ENCODE results near the gene SPIB.
"Not testable (repeated sequence)": the region's sequence is repeated elsewhere in the genome, so short reads cannot be mapped to it uniquely, and the experiment has no call there.

SPIB gene

GRCh38 chr19:50447750-50448149, 29.0 kb downstream of the SPIB start:
- no peak for DNase-seq

GRCh38 chr19:50449236-50449899, 30.6 kb downstream of the SPIB start:
- no peak for DNase-seq

- no peak for DNase-seq
These were observed 31.9 kb downstream of the SPIB start for GRCh38 chr19:50450369-50451222.

- DNase-seq, result no peak
These were observed 32.4 kb downstream of the SPIB start for GRCh38 chr19:50451223-50451534.

DNA sequence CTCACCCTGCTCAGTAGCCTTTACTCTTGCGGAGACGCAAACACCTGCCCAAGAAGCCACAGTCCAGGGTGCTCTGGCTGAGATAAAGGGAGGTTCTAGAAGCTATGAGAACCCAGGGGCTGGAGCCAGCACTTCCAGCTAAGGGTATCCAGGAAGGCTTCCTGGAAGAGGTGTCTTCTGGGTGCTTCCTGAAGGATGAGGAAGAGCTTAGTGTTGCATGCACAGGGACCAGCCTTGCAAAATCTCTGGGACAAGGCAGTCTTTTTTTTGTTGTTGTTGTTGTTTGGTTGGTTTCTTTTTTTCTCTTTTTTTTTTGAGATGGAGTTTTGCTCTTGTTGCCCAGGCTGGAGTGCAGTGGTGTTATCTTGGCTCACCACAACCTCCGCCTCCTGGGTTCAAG, 34.5 kb downstream of the SPIB start:
- DNase-seq, result no peak

- no peak for DNase-seq
These were observed 37.3 kb downstream of the SPIB start for GRCh38 chr19:50455992-50456391.

DNA sequence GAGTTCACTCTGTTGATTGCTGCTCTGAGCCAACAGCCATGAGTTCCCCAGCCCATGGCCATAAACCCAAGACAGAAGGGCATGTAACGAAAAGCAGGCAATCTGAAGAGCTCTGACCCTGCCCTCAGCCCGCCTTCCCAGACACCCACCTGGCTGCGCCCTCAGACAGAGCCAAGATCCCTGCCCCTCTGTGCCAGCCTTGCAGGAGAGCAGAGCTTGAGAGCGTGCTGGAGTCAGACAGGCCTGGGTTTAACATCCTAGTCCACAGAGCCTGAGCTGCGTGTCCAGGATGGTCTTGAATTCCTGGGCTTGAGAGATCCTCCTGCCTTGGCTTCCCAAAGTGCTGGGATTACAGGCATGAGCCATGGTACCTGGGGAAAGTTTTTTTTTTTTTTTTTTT, 38.6 kb downstream of the SPIB start:
- DNase-seq, result no peak

- no peak for DNase-seq
These were observed 39.8 kb downstream of the SPIB start for GRCh38 chr19:50458396-50459066.

DNA sequence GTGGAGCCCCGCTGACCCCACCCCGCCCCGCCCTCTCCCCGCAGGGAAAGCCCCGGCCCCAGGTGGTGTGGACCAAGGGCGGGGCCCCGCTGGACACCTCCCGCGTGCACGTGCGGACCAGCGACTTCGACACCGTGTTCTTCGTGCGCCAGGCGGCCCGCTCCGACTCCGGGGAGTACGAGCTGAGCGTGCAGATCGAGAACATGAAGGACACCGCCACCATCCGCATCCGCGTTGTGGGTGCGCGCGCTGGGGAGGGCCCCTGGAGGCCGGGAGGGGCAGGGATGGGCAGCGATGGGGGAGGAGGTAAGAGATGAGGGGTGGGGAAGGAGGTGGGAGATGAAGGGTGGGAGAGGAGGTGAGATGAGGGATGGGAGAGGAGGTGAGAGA, 40.3 kb downstream of the SPIB start:
- DNase-seq, result no peak

DNA sequence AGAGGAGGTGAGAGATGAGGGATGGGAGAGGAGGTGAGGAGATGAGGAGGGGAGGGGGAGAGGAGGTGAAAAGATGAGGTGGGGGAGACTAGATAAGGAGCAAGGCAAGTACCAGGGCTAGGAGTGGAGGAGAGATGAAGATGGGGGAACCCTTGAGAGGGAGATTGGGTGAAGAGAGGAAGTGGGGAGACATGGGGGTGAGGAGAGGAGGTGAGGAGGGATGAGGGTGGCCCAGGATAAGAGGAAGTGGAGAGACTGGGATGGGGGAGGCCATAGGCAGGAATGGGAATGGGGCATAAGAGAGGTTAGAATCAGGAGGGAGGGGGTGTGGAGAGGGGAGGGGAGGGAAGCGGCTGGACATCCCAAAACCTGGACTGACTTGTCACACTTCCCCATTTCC, 40.9 kb downstream of the SPIB start:
- DNase-seq, result no peak

DNA sequence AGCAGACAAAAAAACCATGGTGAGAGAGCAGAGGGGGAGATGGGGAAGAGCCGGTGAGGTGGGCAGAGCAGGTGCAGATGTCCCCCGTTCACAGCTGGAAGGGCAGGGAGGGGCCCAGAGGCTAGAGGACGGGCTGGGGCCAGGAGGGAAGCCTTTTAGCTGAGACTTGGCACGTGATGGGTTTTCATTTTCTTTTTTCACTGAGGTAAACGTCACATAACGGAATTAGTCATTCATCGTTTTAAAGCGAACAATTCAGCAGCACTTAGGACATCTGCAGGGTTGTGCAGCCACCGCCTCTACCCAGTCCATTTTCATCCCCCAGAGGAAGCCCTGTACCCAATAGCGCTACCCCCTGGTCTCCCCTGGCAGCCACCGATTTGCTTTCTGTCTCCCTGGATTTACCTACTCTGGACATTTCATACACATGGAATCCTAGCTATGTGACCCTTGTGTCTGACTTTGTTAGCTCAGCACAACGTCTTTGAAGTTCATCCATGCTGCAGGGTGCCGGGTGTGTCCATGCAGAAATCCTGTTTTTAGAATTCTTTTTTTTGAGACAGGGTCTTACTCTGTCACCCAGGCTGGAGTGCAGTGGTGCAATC, 41.5 kb downstream of the SPIB start:
- no peak for DNase-seq

DNA sequence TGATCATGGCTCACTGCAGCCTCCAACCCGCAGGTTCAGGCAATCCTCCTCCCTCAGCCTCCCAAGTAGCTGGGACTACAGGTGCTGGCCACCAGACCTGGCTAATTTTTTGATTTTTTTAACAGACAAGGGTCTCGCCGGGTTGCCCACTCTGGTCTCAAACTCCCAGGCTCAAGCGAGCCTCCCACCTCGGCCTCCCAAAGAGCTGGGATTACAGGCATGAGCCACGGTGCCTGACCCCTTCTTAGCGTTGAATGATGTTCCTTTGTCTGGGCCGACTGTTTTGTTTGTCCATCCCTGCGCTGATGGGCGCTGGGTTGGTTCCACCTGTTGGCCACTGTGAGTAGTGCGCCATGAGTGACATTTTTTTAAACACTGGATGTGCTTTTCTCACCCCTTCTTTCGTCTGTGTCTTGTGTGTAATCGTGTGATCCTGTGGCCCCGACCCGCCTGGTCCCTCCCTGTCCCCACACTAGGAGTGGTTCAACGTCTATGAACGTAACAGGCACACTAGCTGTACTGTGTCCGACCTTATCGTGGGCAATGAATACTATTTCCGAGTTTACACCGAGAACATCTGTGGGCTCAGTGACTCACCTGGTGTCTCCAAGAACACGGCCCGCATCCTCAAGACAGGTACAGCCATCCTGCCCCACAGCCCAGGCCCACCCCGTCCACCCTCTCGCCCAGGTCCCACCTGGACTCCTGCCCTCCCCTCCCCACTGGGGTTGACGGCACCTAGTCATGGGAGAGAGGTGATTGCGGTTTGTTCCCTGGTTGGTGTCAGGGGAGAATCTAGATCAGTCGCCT, 42.5 kb downstream of the SPIB start:
- DNase-seq, result peak; percentile 75

- DNase-seq, result no peak
These were observed 44.2 kb downstream of the SPIB start for GRCh38 chr19:50462970-50463369.

DNA sequence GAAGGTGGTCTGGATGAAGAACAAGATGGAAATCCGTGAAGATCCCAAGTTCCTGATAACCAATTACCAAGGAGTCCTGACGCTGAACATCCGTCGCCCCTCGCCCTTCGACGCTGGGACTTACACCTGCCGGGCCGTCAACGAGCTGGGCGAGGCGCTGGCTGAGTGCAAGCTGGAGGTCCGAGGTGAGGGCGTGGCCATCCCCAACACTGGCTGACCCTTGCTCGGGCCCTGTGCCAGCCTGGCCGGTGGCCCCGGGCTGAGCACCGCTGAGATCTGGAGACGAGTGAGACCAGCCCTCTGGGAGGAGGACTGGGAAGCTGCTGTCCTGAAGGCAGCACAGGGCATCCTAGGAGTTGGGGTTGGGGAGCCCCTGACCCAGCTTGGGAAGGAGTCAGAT, 45.6 kb downstream of the SPIB start:
- DNase-seq, result no peak

DNA sequence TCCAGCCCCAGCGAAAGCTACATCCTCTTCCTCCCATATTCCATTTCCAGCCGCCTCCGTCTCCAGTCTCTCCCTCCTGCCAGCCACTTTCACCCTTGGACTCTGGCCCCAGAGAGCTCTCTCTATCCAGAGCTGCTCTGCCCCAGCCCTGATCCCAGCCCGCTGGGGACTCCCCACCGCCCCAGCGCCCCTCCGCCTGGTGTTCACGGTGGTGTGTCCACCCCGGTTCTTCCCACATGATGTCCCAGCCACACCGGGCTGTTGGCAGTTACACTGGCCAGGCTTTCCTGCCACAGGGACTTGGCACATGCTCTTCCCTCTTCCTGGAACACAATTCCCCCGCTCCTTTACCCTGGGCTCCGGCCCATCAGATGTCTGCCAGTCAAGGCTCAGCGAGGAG, 46.3 kb downstream of the SPIB start:
- DNase-seq, result no peak

DNA sequence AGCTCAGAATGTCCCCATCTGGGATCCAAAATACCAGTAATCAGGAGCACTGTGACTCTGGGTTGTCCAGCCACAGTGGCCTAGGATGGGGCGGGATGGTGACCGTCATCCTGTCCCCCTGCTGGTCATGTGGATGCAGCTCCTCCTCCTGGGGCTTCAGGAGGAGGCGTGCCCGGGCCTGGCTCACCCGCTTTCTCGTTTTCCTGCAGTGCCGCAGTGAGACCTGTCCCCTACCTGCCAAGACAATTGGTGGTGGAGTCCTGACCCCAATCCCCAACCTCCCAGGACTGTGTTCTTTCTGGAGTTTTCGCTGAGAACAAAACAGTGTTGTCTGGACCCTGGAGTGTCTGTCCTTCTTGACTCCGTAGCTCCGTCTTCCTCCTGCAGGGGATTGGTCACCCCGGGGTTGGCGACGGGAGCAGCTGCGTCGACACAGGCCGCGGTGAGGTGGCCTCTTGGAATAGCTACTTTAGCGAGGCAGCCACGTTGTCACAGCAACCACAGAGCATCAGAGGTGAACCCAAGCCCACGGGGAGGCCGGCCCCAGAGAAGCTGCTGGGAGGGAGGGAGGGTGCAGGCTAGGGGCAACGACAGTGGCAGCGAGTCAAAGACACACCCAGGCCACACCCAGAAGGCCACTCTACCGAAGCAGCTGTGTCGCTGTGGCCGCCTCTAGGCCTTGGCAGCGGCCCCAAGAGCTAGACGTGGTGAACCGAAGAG, 47.4 kb downstream of the SPIB start:
- DNase-seq, result no peak

- DNase-seq, result no peak
These were observed 47.9 kb downstream of the SPIB start for GRCh38 chr19:50466706-50467039.

DNA sequence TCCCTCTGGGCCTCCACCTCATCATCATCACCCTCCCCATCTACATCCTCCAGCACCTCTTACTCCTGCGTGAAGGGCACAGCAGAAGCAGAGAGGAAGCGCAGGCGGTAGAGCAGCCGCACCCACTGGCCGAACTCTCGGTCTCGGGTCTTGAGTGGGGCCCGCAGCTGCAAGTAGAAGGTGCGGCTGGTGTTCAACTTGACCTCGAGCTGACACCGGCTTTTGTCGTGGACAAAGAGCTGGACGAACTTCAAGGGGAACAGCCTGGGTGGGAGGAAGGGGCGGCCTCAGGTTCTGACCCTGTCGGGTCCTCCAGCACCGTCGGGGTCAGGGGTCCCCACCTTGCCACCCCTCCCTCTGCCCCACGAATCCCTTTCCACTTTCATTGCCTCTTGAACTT, 48.8 kb downstream of the SPIB start:
- no peak for DNase-seq

- no peak for DNase-seq
These were observed 50.1 kb downstream of the SPIB start for GRCh38 chr19:50468818-50469217.

- DNase-seq, result not testable (repeated sequence)
These were observed 54.6 kb downstream of the SPIB start for GRCh38 chr19:50473336-50473735.

- DNase-seq, result no peak
These were observed 56.4 kb downstream of the SPIB start for GRCh38 chr19:50475101-50475568.

DNA sequence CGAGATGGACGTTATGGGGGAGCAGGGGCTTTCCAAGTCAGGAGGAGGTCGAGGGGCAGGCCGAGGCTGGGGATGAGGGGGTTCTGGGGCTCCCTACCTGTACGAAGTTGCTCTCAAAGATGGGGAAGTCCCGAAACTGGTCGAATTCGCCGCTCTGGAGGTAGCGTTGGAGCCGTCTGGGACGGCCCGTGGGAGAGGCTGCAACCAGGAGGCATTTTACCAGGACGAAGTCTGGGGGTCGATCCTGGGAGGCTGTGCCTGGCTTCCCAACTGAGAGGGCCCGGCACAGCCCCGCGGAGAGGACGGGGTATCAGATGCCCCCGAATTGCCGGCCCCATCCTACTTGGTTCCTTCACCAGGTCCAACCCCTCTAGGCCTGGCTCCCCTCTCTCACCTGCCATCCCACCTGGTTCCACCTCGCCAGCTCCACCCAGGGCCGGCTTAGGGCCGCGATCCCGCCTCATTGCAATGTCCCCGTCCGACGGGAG, 57.0 kb downstream of the SPIB start:
- DNase-seq, result no peak
